WI38 (cell line): ENCODE measurements around the gene MRPL20.

Experiments
- H3K4me3 ChIP-seq: 2 replicates; pipeline ENCODE4 v1.5.1; 2011; ENCODE audit warnings: low read depth, mild to moderate bottlenecking, control low read depth, low read length
- CTCF ChIP-seq: IDR thresholded peaks from 2 replicates; pipeline ENCODE4 v1.5.1; 2012; ENCODE audit warnings: low read depth, mild to moderate bottlenecking, control low read depth, low read length

The MRPL20 gene

GRCh38 chr1:1438531-1439381 is 31.7 kb upstream of the MRPL20 start:
- H3K4me3 ChIP-seq, result no peak overlapping the region

GRCh38 chr1:1437904-1438376 is 30.8 kb upstream of the MRPL20 start:
- no peak overlapping the region for H3K4me3 ChIP-seq
- TF ChIP-seq CTCF, result no peak

More at GRCh38 chr1:1438531-1439381, 31.7 kb upstream of the MRPL20 start:
- no peak for TF ChIP-seq CTCF

GRCh38 chr1:1437033-1437903 is 30.2 kb upstream of the MRPL20 start:
- TF ChIP-seq CTCF, result no peak
- H3K4me3 ChIP-seq, result no peak overlapping the region

- TF ChIP-seq CTCF, result no peak
- H3K4me3 ChIP-seq, result no peak overlapping the region
These were observed 29.5 kb upstream of the MRPL20 start for GRCh38 chr1:1436630-1437032.

GRCh38 chr1:1435911-1436629 is 29.0 kb upstream of the MRPL20 start:
- peak overlapping the region; percentile 55 for H3K4me3 ChIP-seq
- no peak for TF ChIP-seq CTCF

- peak within 1 kb of the TSS; percentile 55 for H3K4me3 ChIP-seq
- no peak for TF ChIP-seq CTCF
These were observed 28.2 kb upstream of the MRPL20 start, which contains the start of gene VWA1 for GRCh38 chr1:1435106-1435903. Gene VWA1 (plus strand): TSS chr1:1435690. CDS start chr1:1435749, 59 bp downstream.
